ENCODE data around the gene ASTL.

The ASTL gene

GRCh38 chr2:96099861-96100798, 38.2 kb downstream of the ASTL start:
- TF ChIP-seq CREB1 (IDR thresholded peaks at IDR 0.05; ENCODE audit: low read depth) (no peak), TAF1 (IDR thresholded peaks at IDR 0.05; ENCODE audit: low read depth) (no peak), ZBTB7A (IDR thresholded peaks at IDR 0.05; ENCODE audit: low read depth) (no peak), TEAD4 (IDR thresholded peaks at IDR 0.05) (no peak), USF1 (IDR thresholded peaks at IDR 0.05) (no peak), YY1 (IDR thresholded peaks at IDR 0.05; ENCODE audit: low read depth) (no peak), EP300 (IDR thresholded peaks at IDR 0.05; ENCODE audit: borderline replicate concordance) (no peak), NFIC (IDR thresholded peaks at IDR 0.05) (no peak)
- TF ChIP-seq, protein P1, sequence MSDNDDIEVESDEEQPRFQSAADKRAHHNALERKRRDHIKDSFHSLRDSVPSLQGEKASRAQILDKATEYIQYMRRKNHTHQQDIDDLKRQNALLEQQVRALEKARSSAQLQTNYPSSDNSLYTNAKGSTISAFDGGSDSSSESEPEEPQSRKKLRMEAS (IDR thresholded peaks at IDR 0.05), result no peak

DNA sequence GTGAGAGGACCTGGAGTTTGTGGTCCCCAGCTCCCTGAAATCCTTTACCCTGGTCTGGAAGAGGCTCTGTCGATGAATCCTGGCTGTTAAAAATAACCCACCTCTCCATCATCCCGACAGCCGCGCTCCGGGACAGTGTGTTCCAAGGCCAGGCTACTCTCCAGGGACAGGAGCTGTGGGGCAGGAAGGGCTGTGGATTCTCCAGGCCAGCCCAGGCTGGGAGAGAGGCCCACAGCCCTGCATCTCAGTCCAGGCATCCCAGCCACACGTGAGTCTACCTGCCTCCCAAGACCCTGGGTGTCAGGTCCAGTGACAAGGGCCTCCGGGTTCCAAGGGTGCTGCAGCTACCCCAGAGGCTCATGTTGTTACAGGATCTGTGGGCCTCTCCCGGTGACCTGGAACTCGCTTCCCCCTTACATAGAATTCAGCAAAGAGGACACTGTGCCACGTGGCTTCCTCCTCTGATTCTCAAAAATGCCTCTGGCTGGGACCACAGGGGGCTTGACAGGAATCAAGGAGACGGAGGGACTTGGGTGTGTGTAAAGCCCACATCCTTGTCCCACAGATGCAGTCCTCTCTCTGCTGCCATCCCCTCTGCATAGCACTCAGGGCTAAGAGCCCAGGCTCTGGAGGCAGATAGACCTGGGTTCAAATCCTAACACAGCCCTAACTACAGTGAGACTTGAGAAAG, 39.3 kb downstream of the ASTL start:
- TF ChIP-seq ZBTB7A (IDR thresholded peaks at IDR 0.05; ENCODE audit: low read depth), result no peak
- no peak for TF ChIP-seq CEBPB (IDR thresholded peaks at IDR 0.05)
- TF ChIP-seq, protein P2, sequence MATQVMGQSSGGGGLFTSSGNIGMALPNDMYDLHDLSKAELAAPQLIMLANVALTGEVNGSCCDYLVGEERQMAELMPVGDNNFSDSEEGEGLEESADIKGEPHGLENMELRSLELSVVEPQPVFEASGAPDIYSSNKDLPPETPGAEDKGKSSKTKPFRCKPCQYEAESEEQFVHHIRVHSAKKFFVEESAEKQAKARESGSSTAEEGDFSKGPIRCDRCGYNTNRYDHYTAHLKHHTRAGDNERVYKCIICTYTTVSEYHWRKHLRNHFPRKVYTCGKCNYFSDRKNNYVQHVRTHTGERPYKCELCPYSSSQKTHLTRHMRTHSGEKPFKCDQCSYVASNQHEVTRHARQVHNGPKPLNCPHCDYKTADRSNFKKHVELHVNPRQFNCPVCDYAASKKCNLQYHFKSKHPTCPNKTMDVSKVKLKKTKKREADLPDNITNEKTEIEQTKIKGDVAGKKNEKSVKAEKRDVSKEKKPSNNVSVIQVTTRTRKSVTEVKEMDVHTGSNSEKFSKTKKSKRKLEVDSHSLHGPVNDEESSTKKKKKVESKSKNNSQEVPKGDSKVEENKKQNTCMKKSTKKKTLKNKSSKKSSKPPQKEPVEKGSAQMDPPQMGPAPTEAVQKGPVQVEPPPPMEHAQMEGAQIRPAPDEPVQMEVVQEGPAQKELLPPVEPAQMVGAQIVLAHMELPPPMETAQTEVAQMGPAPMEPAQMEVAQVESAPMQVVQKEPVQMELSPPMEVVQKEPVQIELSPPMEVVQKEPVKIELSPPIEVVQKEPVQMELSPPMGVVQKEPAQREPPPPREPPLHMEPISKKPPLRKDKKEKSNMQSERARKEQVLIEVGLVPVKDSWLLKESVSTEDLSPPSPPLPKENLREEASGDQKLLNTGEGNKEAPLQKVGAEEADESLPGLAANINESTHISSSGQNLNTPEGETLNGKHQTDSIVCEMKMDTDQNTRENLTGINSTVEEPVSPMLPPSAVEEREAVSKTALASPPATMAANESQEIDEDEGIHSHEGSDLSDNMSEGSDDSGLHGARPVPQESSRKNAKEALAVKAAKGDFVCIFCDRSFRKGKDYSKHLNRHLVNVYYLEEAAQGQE (IDR thresholded peaks at IDR 0.05; ENCODE audit: low read depth), result no peak
- no peak for TF ChIP-seq USF1 (IDR thresholded peaks at IDR 0.05)
- no peak for TF ChIP-seq NFIC (IDR thresholded peaks at IDR 0.05)
- TF ChIP-seq TCF12 (IDR thresholded peaks at IDR 0.05; ENCODE audit: low read depth), result no peak
- no peak for TF ChIP-seq TAF1 (IDR thresholded peaks at IDR 0.05; ENCODE audit: low read depth)
- TF ChIP-seq EGR1 (IDR thresholded peaks at IDR 0.05), result no peak
- TF ChIP-seq YY1 (IDR thresholded peaks at IDR 0.05; ENCODE audit: low read depth), result no peak
- no peak for TF ChIP-seq RAD21 (IDR thresholded peaks at IDR 0.05; ENCODE audit: low read depth)
- TF ChIP-seq CREB1 (IDR thresholded peaks at IDR 0.05; ENCODE audit: low read depth), result no peak
- TF ChIP-seq, protein P1 (IDR thresholded peaks at IDR 0.05), result no peak
- TF ChIP-seq FOXM1 (IDR thresholded peaks at IDR 0.05; ENCODE audit: borderline replicate concordance, low read depth), result no peak
- TF ChIP-seq EP300 (IDR thresholded peaks at IDR 0.05; ENCODE audit: borderline replicate concordance), result no peak
- TF ChIP-seq TEAD4 (IDR thresholded peaks at IDR 0.05), result no peak

GRCh38 chr2:96097951-96098823, 40.1 kb downstream of the ASTL start:
- TF ChIP-seq RAD21 (IDR thresholded peaks at IDR 0.05; ENCODE audit: low read depth), result no peak
- no peak for TF ChIP-seq TEAD4 (IDR thresholded peaks at IDR 0.05)
- no peak for TF ChIP-seq ZBTB7A (IDR thresholded peaks at IDR 0.05; ENCODE audit: low read depth)
- TF ChIP-seq EP300 (IDR thresholded peaks at IDR 0.05; ENCODE audit: borderline replicate concordance), result no peak
- TF ChIP-seq, protein P1 (IDR thresholded peaks at IDR 0.05), result no peak
- no peak for TF ChIP-seq FOXM1 (IDR thresholded peaks at IDR 0.05; ENCODE audit: borderline replicate concordance, low read depth)
- no peak for TF ChIP-seq USF1 (IDR thresholded peaks at IDR 0.05)

- no peak for TF ChIP-seq FOXM1 (IDR thresholded peaks at IDR 0.05; ENCODE audit: borderline replicate concordance, low read depth)
- TF ChIP-seq EGR1 (IDR thresholded peaks at IDR 0.05), result no peak
- no peak for TF ChIP-seq YY1 (IDR thresholded peaks at IDR 0.05; ENCODE audit: low read depth)
- TF ChIP-seq TAF1 (IDR thresholded peaks at IDR 0.05; ENCODE audit: low read depth), result no peak
- TF ChIP-seq, protein P1 (IDR thresholded peaks at IDR 0.05), result no peak
These were observed 40.9 kb downstream of the ASTL start for GRCh38 chr2:96097441-96097840.

GRCh38 chr2:96095116-96095636, 43.1 kb downstream of the ASTL start:
- peak; percentile 28; the same call in 1 of the 2 replicates for TF ChIP-seq NFIC (IDR thresholded peaks at IDR 0.05)
- TF ChIP-seq, protein P2 (IDR thresholded peaks at IDR 0.05; ENCODE audit: low read depth), result no peak
